Measurements from ENCODE around the gene RHOXF2B.
"Not testable (repeated sequence)": the region's sequence is repeated elsewhere in the genome, so short reads cannot be mapped to it uniquely, and the experiment has no call there.

The RHOXF2B gene

DNA sequence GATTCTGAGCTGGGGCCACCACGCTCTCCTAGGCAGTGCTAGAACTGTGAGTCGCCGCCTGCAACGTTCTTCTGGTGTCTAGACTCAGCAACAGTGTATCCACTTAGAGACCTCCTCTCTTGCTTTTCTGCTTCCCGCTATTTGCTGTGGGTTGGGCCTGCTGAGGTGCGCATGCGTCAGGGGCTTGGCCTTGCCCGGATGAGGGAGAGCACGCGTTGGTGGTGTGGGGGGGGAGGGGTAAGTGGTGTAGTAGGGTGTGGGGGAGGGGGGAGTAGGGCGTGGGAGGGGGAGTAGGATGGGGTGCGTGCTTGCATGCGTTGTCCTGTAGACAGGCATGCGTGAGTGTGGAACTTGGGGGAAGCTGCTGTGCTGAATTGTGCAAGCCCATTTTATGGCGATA lies at the start of gene RHOXF2B:
TSS of gene RHOXF2B (minus strand) at position 101 of the 400 bp plus-strand sequence. CDS start 138 bp downstream, outside the sequence.
- not testable (repeated sequence) for DNase-seq

GRCh38 chrX:120125444-120125843 lies 48.0 kb upstream of the RHOXF2B start:
- DNase-seq, result no peak

- DNase-seq, result no peak
These were observed 42.7 kb upstream of the RHOXF2B start for GRCh38 chrX:120120223-120120622.

- DNase-seq, result no peak
These were observed 38.0 kb upstream of the RHOXF2B start, which contains the start of gene RHOXF1 for GRCh38 chrX:120115438-120115963. RHOXF1 (minus strand) TSS chrX:120115913; CDS start chrX:120115862, 51 bp downstream.

DNA sequence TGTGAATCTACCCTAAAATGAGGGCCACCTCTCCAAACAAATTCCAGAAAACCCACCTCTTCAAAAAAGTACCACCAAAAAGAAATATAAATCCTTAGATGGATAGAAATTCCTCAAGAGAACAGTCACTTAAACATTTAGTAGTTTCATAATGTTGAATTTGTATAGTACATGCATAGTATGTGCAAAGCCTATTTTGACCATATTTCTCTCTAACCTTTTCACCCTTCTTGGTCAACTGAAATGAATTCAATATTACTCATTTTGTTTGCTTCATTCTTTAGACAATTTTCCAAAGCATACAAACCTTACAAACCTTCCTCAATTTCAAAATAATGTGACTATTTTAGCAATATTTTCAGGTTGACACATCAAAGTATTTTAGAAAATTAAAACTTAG lies 34.1 kb upstream of the RHOXF2B start:
- DNase-seq, result no peak

DNA sequence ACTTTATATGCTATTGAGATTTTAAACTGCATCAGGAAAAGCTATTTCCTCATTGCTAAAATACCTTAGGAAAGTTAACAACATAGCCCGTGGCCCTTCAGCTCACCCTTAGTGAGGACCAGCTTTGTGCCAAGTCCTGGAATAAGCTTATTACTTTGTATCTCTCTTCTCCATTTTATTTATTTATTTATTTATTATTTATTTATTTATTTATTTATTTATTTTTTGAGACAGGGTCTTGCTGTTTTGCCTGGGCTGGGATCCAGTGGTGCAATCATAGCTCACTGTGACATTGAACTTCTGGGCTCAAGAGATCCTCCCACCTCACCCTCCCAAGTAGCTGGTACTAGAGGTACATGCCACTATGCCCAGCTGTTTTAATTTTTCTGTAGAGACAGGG lies 31.9 kb upstream of the RHOXF2B start:
- DNase-seq, result no peak

DNA sequence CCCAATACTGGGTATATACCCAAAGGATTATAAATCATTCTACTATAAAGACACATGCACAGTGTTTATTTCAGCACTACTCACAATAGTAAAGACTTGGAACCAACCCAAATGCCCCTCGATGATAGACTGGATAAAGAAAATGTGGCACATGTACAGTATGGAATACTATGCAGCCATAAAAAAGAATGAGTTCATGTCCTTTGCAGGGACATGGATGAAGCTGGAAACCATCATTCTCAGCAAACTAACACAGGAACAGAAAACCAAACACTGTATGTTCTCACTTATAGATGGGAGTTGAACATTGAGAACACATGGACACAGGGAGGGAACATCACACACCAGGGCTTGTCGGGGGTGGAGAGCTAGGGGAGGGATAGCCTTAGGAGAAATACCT lies 27.2 kb upstream of the RHOXF2B start:
- DNase-seq, result not testable (repeated sequence)

- DNase-seq, result not testable (repeated sequence)
These were observed 23.6 kb upstream of the RHOXF2B start for GRCh38 chrX:120101057-120101456.

- DNase-seq, result no peak
These were observed 12.7 kb upstream of the RHOXF2B start for GRCh38 chrX:120090208-120090607.

DNA sequence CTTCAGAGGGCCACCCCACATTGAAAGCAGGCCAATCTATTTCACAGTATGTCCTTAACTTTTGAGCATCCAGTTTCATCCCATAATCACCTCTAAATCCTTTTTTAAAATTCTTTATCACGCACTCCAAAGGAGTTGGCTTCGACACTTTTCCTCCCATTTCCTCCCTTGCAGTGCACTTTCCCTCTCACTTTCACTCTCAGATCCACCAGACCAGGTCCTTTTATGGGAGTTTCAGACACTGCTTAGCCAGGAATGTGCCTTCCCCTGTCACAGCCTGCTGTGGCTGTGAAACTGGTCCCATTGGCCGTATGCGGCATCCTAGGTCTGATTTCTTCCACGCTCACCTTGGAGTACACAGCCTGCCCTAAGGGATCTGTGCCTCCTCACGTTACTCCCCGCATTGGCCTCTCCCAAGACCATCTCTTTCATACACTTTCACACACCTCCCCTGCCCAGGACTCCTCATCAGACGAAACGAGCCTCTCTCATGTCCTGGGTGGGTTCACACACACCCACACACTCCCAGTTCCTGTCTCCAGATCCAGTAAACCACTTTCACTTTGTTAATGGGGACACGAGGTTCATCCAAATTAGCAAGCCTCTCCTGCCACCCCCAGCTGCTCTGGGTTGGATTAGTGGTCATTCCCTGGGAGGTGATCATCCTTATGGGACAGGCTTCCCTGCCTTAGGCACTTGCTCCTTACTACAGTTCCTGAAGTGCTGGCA lies 10.0 kb upstream of the RHOXF2B start:
- DNase-seq, result no peak

DNA sequence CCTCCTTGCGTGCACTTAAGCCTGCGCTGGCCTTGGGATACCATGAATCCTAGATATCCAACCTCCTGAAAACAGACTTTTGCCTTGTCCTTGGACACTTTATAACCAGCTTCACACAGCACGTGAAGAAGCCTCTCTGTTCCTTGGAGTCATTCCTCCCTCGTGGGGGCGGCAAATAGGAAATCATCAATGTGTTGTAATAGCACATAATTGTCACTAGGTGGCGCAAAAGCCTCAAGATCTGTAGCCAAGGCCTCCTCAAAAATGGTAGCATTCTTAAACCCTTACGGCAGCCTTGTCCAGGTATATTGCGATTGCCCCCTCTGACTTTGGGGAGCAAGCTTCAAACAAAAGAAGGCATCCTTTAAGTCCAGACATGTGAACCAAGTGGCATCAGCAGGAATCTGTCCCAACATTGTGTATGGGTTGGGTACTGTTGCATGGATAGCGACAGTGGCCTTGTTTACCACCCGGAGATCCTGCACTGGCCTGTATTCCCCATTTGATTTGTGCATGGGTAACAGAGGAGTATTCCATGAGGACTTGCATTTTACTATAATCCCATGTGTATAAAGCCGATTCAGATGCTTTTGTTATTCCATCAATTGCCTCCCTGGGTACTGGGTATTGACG lies 8.2 kb upstream of the RHOXF2B start:
- not testable (repeated sequence) for DNase-seq

DNA sequence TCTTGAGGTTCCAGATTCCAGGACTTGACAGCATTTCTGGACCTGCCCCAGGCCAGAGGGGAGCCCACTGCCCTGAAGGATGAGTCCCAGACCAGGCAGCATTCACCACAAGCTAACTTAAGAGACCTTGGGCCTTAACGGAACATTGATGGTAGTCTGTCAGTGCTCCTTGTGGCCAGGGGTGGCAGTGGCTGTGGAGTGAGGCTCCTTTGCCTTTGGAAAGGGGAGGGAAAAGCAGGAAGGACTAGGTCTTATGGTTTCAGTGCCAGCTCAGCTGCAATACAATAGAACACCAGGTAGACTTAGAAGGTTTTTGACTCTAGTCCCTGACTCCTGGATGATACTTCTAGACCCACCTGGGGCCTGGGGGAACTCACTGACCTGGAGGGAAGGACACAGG lies 11.3 kb downstream of the RHOXF2B start:
- not testable (repeated sequence) for DNase-seq

GRCh38 chrX:120042712-120043111 lies 34.8 kb downstream of the RHOXF2B start:
- DNase-seq, result not testable (repeated sequence)

GRCh38 chrX:120042247-120042646 lies 35.2 kb downstream of the RHOXF2B start:
- DNase-seq, result not testable (repeated sequence)

- not testable (repeated sequence) for DNase-seq
These were observed 37.3 kb downstream of the RHOXF2B start for GRCh38 chrX:120040176-120040575.

DNA sequence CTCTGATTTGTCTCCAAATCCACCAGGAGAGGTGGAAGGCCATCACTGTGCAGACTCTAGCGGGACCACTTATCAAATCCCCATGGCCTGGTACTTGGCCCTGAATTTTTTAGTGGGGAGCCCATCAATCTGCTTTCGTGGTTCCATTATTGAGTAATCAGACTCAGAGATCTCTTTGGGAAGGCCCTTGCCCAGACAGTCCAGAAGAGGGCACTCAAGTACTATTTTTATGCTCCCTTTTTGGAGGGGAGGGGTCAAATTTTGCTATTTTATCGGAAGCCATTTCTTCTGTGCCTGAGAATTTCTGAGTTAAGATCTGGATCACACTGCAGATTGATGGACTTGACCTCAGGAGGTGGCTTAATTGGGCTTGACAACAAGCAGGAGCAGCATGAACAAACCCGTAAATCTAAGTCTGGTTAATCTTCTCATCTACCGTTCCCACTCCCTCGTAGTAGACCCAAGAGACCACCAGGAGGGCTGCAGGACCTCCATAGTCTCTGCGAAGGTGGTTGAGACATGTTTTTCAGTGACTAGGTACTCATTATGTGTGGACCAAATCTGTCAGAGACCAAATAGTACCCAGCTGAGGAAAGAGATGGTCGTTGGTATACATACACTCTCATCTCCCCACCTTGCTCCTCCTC lies 38.3 kb downstream of the RHOXF2B start:
- DNase-seq, result not testable (repeated sequence)

DNA sequence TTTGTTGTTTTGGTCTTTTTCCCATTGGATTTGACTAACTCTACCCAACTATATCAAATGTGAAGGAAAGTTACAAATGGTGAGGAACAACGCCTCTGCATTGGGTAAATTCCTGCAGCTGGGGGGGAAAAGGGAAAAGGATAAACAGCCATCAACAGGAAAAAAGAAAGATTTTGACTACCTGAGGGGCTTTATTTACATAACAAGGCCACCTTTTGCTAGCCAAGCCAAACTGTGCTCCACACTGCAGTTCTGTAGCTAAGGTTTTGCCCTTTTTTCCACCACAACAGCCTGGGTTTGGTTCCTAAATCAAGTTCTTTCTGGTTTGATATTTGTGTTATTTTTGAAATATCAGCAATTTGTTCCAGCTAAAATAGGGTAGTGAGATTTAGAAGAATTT lies 40.8 kb downstream of the RHOXF2B start:
- DNase-seq, result no peak

DNA sequence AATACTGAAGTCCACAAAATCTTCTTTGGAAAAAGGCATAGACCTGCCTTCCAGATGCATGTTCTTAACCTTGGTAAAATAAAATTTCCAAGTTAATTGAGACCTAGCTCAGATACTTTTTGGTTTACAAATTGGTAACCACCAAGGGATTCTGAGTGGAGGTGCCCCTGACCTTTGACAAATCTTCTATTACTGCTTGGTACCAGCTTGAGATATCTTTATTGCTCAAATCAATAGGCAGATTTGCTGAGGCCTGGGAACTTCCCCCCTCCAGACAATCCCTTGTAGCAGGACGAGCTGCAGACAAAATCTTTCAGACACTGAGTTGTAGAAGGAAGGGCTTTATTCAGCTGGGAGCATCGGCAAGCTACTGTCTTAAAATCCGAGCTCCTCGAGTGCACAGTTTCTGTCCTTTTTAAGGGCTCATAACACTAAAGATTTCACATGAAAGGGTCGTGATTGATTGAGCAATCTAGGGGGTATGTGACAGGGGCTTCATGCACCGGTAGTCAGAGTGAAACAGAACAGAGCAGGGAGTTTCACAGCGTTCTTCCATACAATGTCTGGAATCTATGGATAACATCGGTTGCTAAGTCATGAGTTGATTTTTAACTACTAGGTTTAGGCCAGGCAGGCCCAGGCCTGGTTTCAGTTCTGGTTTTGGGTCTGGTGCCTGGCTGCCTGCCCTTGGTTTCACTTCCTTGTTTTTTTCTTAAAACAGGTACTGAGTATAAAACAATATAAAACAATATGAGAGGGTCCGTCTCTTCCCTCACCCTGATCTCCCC lies 41.8 kb downstream of the RHOXF2B start:
- not testable (repeated sequence) for DNase-seq

DNA sequence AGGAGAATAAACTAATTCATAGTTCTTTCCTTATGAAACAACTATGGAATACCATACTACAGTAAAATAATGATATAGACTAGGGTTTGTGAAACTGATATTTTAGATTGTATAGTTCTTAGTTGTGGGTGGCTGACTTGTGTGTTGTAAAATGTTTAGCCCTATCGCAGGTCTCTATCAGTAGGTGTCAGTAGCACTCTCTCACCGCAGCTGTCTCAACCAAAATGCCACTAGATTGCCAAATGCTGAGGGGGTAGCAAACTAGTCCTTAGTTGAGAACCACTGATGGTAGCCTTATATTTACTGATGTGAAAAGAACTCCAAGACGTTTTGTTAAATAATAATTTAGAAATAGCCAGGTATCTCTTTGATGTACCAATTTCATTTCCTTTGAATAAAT lies 48.1 kb downstream of the RHOXF2B start:
- no peak for DNase-seq

- DNase-seq, result no peak
These were observed 54.2 kb downstream of the RHOXF2B start for GRCh38 chrX:120023259-120023658.

- no peak for DNase-seq
These were observed 54.7 kb downstream of the RHOXF2B start for GRCh38 chrX:120022763-120023162.
